GM18508 (cell line): ENCODE results near the gene AHCY.
"Not testable (repeated sequence)": the region's sequence is repeated elsewhere in the genome, so short reads cannot be mapped to it uniquely, and the experiment has no call there.

Experiments
- ATAC-seq: cut with Tn5 transposase; IDR thresholded peaks from one replicate; pipeline ENCODE4 v1.9.1; 2021; ENCODE audit warnings: moderate number of reproducible peaks; ENCODE audit not compliant: insufficient read depth, unreplicated experiment

Gene AHCY

DNA sequence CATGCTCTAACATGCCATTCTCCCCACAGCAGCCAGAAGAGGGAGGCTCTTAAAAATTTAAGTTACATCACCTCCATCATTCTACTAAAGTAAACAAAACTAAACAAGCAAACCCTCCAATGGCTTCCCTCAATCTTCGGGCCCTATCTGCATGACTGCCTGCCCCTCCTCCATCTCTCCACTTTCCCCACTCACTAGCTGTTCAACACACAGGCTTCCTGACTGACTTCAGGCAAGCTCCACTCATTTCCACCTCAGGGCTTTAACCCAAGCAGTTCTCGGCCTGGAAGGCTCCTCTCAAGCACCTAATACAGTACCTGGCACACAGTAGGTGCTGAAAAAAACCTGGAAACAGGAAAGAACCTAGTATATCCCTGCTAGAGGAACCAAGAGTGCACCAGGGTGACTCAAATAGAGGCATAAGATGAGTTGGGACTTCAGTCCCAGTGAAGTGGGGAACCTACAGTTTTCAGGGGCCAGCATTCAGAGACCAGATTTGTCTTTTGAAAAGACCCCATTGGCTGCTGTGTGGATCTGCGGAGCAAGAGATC, 2.8 kb downstream of the AHCY start:
- ATAC-seq, result no peak

DNA sequence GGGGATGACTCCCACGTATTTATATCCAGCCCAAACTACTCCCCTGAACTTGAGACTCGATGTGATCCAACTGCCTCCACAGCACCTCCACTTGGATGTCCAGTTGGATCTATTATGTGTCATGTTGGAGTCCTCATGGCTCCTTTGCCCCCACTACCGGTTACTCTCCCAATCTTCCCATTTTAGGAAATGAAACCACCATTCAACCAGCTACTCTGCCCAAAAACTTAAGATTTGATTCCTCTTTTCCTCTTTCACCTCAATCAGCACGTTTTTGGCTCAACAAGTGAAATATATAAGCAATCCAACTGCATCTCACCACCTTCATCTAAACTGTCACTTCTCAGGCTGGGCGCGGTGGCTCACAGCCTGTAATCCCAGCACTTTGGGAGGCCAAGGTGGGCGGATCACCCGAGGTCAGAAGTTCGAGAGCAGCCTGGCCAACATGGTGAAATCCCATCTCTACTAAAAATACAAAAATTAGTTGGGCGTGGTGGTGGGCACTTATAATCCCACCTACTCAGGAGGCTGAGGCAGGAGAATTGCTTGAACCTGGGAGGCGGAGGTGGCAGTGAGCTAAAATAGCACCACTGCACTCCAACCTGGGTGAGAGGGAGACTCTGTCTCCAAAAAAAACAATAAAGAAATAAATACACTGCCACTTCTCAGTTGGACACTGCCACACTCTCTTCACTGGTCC, 3.4 kb downstream of the AHCY start:
- ATAC-seq, result no peak

DNA sequence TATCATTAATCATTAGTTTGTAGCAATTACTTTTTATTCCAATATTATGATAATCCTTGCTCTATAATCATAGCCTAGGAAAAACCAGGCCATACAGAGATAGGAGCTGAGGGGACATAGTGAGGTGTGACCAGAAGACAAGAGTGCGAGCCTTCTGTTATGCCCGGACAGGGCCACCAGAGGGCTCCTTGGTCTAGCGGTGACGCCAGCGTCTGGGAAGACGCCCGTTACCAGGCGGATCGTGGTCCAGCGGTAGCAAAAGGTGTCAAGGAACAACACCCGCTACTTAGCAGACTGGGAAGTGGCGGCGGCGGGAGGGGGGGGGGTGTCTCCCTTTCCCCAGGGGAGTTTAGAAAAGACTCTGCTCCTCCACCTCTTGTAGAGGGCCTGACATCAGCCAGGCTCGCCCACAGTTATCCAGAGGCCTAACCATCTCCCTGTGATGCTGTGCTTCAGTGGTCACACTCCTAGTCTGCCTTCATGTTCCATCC, 4.8 kb downstream of the AHCY start:
- not testable (repeated sequence) for ATAC-seq

DNA sequence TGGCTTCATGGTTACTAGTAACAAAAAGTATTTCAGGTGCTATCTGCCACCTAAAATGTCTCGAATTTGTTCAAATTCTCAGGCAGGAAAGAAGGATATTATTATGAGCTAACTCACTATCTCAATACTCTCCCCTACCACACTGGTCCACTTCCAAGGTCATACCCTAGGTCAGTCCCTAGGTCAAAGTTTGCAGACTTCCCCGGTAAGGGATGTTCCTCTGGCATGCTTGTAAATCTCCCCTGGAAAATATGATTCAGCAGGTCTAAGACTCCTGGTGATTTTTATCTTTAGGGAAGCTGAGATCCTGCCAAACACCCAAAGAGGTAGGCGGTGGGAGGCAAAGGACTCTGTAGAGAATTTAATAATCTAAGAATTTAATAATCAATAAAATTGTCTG, 6.7 kb downstream of the AHCY start:
- no peak for ATAC-seq

DNA sequence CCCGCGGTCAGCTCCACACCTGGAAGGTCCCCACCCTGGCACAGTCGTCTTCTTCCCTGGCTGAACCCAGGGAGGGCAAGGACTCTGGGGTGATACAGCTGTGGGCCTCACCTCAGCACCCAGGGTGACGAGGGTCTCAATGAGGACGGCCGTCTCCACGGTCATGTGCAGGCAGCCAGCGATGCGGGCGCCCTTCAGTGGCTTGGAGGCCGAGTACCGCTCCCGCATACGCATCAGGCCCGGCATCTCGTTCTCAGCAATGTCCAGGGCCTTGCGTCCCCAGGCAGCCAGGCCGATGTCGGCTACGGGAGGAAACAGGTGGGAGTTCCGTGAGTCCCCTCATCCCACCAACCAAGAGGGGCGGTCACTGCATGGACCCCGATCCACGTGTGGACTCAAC, 7.9 kb downstream of the AHCY start:
- ATAC-seq, result no peak

DNA sequence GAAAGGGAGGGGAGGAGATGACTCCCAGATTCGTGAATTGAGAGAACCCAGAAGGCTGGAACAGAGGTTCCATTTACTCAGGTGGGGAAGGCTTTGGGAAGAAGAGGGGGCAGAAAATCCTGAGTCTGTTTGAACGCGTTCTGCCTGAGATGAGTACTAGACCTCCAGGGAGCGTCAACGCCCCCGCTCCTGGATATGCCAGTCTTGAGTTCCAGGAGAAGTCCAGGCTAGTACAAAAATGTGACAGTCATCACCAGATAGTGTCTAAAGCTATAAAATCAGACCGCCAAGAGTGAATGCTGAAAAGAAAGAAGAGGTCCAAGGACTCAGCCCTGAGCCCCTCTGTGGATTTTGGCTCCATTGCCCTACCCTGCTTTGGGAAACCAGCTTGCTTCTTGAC, 8.6 kb downstream of the AHCY start:
- no peak for ATAC-seq

DNA sequence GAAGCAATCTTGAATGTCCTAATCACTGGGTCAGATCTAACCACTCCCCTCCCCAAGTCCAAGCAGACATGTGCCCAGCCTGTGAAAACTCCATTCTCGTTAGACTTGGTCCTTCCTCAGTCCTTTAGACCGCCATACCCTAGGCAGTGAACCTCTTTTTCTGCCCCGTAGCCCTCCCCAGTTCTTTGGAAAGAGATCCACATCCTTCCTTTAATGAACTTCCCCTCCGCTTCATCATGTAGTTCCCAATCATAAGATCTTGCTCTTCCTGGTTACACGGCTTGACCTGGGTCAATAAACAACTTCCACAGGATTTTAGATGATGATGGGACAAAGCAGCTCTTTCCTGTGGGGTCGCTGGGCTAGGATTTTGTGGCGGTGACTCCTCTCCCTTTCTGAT, 9.6 kb downstream of the AHCY start:
- ATAC-seq, result no peak

DNA sequence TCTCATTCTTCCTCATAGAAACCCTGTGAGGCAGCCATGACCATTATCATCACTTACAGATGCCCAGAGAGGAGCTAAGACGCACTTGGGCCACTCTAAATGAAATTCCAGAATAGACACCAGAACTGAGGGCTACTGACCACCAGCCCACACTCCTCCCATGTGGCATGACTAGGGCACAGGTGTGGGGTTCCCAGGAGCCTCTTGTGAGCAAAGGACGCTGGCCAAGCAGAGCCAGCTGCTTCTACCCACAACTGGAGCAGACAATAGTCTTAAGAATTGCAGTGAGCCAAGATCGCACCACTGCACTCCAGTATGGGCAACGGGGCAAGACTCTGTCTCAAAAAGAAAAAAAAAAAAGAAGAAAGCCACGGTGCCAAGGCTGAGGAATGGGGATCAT, 10.0 kb downstream of the AHCY start:
- no peak for ATAC-seq

DNA sequence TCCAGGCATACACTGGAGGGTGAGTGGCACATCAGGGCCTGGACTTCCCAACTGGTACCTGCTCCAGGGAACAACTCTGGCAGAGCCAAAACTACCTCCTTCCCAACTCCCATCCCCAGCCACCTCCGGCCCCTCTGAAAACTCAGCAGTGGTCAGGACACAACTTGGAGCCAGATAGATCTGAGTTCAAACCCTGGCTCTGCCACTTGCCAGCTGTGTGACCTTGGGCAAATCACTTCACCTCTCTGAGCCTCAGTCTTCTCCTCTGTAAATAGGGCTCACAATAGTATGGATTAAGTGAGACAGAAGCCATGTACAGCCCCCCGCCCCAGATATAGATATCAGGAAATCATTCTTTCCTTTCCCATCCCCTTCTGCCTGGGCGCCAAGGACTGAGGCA, 10.7 kb downstream of the AHCY start:
- ATAC-seq, result no peak

DNA sequence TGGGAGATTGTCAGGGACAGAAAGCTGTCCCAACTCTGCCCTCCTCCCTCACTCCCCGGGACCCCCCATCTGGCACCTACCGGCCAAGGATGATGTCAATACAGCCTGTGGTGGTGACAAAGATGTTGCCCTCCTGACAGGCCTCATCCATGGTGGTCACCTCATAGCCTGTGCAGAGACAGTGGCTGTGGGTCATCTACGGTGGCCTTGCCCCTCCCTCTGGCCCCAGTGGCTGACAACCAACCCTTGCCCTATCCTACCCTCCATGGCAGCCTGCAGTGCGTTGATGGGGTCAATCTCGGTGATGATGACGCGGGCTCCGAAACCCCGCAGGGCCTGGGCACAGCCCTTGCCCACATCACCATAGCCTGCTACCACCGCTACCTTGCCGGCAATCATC, 12.7 kb downstream of the AHCY start:
- no peak for ATAC-seq

DNA sequence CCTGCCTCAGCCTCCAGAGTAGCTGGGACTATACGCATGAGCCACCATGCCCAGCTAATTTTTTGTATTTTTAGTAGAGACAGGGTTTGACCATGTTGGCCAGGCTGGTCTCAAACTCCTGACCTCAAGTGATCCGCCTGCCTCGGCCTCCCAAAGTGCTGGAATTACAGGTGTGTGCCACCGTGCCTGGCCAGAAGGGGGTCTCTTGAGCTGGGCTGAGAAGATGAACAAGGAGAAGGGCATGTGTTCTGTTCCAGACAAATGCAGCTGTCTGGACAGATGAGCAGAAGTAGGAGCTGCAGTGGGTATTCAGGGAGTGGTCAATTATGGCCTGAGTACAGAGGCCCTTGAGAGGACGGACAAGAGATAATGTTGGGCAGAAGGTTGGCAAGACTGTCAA, 15.7 kb downstream of the AHCY start:
- ATAC-seq, result not testable (repeated sequence)

DNA sequence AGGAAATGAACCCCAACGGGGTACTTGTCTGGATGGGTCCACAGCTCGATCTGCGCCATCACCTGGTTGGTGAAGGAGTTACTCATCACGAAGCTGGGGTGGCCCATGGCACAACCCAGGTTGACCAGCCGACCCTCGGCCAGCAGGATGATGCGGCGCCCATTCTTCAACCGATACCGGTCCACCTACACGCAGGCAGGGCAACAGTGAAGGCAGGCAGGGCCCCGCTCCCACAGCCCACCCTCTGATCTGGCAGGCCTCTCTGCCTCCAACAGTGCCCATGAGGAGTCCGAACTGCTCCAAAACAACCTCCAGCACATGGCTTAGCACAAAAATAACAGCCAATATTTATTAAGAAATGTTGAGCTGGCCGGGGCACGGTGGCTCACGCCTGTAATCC, 17.7 kb downstream of the AHCY start:
- ATAC-seq, result no peak

DNA sequence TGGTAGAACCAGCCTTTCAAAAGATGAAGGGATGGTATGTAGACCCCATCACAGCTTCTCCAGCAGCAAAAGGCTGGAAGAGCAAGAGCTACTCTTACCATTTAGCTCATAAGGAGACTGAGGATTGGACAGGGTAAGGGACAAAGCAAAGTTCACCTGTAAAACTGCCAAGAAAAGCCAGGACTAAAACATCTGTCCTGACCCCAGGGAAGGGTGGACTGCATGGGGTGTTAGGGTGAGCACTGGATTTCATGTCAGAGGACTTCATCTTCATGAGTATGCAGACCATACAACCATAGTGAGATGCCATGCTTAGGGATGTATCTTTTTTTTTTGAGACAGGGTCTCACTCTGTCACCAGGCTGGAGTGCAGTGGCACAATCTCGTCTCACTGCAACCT, 19.3 kb downstream of the AHCY start:
- no peak for ATAC-seq

DNA sequence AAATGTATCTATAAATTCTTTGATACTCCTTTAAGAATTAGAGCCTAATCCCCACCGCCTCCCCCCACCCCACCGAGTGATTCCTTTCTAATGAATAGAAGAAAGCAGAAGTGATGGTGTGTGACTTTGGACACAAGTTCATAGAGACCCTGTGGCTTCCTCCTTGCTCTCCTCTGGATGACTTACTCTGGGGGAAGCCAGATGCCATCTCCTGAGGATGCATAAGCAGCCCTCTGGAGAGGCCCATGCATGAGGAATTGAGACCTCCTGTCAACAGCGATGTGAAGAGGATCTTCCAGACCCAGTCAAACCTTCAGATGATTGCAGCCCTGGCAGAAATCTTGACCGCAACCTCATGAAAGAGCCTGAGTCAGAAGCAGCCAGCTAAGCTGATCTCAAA, 21.1 kb downstream of the AHCY start:
- ATAC-seq, result no peak

DNA sequence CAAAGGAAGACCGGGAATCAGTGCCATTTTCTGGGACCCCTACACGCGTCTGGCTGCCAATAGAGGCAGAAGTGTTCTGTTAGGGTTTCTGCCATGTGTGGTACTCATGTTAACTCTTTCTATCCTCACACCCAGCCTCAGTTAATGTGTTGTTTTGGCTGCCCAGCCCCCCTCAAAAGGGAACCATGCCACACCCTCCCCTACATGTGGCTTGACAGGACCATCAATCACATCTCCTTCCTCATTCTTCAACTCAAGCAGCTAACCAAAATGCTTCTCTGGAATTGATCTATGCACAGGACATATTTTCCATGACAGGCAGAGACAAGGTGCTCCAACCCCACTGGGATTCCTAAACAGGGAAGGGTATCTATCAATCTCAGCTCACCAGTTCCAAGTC, 22.0 kb downstream of the AHCY start:
- no peak for ATAC-seq

DNA sequence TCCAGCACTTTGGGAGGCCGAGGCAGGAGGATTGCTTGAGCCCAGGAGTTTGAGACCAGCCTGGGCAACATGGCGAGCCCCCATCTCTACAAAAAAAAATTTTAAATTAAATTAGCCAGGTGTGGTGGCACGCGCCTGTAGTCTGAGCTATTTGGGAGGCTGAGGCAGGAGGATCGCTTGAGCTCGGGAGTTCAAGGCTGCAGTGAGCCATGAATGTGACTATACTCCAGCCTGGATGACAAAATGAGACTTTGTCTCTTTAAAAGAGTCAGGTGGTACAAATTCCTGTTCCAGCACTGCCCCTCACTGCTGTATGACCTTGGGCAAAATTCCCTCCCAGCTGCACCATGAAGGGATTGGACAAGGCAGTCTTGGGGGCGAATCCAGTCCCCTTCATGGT, 28.5 kb downstream of the AHCY start:
- no peak for ATAC-seq

DNA sequence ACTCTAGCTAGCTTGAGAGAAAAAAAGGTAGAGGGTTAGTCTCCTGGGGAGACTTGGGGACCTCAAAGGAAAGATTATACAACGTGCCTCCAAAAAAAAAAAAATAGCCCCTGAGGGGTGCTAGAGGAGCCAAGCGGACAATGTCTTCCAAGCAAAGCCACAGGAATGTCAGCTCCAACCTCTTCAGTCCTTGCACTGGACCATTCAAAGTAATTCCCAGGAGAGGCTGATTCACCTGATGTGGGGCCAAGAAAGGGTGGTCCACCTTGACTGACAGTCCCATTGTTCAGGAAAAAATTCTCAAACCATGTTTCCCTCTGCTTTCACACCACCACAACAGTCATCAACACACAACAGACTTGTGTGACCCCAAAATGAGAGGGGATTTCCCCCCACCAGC, 31.2 kb downstream of the AHCY start:
- ATAC-seq, result no peak

DNA sequence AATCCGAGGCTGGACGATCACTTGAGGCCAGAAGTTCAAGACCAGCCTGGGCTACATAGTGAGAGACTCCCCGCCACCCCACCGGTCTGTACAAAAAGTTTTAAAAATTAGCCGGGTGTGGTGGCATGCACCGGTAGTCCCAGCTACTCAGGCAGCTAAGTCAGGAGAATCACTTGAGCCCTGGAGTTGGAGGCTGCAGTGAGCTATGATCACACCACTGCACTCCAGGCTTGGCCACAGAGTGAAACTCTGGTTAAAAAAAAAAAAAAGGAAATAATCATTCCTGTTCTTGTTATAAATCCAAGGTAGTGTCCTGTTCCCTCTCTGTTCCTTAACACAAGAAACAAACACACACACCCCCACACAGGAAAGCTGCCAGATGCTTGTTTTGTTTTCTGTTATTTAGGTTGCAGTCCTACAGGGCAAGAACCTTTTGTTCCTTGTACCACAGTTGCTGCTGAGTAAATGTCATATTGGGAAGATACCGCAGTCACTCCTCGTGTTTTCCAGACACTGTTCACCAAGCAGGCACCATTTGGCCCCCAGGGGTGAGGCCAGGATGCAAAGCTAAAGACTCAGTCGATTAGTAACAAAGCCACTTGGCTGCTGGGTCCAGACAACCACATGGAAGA, 33.0 kb downstream of the AHCY start:
- no peak for ATAC-seq

DNA sequence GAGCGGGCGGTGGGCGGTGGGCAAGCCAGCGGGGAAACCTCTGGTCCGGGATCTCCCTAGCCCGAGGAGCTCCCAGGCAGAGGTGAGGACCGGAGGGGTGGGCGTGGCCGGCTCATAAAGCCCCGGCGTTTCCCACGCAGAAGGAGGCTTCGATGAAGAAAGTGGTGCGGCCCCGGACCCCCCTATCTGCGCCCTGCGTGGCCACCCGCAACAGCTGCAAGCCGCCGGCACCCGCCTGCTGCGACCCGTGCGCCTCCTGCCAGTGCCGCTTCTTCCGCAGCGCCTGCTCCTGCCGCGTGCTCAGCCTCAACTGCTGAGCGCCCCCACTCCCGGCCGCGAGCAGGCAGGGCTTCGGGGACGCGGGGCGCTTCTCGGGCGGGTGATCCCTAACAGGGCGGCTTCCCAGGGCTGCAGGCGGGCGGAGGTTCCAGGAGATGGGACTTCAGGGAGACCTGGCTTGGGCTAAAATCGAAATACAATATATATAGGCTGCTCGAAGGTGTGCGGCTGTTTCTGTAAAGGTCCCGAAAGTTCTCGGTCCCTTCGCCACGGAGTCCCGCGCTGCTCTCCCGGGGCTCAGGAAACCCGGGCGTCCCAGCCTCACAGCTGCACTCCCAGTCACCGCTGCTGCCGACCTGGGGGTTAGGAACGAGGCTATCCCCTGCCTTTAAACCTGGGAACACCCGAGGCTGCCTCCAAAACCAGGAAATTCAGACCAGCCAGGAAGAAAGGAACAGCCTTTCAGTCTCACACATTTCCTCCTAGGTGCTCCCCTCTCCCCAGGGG, 34.1 kb downstream of the AHCY start:
- ATAC-seq, result no peak

DNA sequence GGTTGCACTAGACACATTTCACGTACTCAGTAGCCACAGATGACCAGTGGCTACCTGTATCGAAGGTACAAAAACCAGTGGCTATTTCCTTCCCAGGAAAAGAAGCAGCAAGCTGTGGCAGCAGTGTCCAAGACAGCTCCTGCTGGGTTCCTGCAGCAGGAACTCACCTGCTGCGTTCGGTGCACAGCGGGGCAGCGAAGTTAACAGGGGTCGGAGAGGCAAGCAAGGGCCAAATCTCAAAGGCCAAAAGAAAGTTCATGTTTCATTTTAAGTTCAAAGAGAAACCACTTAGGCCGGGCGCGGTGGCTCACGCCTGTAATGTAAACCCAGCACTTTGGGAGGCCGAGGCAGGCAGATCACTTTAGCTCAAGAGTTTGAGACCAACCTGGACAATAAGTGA, 35.0 kb downstream of the AHCY start:
- no peak for ATAC-seq

DNA sequence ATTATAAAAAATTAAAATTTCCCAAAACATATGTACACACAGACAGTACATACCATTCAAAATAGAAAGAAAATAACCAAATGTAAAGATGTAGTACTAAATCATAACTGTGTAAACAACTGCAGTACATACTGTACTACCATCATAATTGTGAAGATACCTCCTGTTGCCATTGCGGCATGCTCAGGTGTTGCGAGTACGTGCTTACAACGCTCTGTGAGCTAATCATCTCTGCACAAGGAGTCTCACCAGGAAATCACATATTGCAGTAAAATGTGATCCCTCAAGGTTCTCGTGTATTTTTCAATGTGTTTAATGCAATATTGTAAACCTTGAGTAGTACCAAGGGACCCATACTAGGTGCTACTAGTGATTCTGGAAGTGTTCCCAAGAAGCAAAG, 39.0 kb downstream of the AHCY start:
- ATAC-seq, result no peak
